Activated T-cell treated with anti-CD3 and anti-CD28 coated beads for 1 hour (primary cell): ENCODE data around the gene WNT7B.
"Not testable (repeated sequence)": the region's sequence is repeated elsewhere in the genome, so short reads cannot be mapped to it uniquely, and the experiment has no call there.

Experiments
- DNase-seq: peaks from one replicate; pipeline ENCODE4 v3.0.0-alpha.2; 2020; ENCODE audit warnings: low read depth

The WNT7B gene

DNA sequence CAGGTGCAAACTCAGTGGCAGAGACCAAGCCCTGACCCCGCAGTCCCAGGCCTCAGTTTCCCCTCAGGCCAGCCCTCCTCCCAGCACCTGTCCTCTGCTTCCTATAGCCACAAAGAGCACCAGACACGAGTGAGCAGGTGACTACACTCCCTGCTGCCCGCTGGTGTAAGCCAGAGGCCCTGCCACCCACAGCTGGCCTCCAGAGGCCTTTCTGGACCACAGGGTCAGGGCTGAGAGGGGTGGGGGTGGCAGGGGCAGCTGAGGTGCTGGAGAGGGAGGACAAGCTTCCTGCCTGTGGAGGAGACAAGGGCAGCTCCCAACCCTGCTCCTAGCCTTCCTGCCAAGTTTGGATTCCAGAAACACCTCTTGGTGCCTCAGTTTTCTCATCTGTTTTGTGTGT is 31.3 kb upstream of the WNT7B start:
- DNase-seq, result no peak

GRCh38 chr22:46007848-46008261 is 30.9 kb upstream of the WNT7B start:
- no peak for DNase-seq

- DNase-seq, result no peak
These were observed 30.3 kb upstream of the WNT7B start for GRCh38 chr22:46007003-46007847.

DNA sequence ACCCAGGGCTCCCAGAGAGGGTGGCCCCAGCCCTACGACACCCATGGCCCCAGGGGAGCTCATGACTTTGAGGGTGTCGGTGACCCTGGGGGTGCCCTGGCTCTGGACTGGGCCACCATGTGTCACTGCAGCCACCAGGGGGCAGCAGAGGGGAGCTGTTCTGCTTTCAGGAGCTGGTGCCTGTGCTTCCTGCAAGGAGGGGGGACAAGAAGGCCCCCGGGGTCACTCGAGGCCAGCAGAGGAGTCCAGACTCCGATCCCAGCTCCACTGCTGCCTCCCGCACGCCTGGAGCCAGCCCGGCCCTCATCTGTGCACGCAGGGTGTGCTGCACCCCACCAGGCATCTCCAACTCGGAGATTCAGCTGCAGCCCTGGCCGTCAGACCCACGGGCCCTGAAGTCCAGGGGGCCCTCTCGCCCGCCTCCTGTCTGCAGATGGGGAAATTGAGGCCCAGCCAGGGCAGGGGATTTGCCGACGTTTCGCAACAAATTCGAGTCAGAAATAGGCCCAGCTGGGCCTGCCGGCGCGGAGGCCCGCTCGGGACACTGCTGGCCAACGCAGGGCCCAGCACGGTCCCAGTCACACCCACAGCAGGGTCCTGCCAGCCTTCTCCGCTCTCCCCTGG is 29.5 kb upstream of the WNT7B start:
- DNase-seq, result peak; percentile 95

- DNase-seq, result not testable (repeated sequence)
These were observed 28.2 kb upstream of the WNT7B start for GRCh38 chr22:46005116-46005705.

DNA sequence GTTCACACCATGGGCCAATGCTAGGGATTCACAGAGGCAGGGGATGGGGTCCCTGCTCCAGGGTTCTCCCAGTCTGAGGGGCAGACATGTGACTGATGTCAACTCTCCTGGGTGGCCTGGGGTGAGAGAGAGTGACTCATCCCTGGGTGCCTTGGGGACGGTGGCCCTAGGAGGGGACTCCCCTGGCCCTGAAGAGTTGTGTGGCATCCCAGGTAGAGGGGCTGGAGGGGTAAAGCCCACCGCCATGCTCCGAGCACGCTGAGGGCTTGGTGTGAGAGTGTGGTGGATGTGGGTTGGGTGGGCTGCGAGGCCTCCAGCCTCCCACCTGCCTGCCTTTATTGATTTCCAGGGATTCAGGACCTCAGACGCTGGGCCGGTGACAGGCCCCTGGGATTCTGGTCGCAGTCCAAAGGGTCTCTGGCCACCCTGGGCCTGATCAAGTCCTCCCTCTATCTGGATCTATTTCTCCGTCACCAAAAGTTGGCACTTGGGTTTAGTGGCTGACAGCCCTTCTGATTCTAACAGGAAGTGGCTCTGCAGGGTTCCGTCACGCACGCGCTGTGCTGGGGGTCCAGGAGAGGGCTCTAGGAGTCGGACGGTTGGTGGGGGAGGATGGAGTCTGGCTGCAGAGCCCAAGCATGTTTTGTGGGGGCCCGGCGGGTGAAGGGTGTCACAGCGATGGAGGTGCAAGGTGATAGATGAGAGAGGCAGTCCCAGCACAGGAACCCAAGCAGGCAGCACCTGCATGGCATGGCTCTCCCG is 27.3 kb upstream of the WNT7B start:
- DNase-seq, result no peak

DNA sequence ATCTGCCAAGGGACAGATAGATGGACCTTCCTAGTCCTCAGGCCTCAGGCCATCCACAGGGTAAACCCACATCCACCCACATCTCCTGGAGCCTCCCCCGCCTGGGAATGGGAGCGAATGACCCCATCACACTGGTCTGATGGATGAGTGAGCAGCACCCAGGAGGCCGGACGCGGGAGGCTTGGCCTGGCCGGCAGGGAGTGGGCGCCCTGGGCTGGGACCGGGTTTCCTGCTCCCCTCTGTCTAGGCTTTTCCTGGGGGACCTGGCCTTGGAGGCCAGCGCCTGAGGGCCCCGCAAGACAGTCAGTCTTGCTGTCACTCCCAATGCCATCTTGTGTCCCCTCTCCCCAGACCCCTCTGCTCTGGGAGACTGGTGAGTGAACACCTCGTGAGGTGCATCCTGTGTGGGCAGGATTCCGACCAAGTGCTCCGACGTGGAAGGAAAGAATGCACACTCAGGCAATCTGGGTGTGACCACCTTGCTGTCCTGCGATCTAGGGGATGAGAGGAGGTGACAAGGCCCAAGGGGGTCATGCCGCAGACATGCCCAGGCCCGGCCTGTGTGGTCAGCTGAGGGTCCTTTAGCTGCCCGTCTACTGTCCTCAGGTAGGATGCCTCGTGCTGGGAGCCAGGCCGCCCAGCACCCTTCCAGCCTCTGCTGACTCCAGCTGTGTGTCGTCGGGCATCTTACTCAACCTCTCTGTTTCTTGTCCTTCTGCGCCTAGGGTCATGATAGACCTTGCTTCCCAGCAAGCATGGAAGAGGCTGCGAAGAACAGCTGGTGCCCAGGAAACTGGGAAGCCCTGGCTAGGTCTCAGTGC is 26.5 kb upstream of the WNT7B start:
- no peak for DNase-seq

GRCh38 chr22:46002757-46003270 is 25.9 kb upstream of the WNT7B start:
- DNase-seq, result no peak

- DNase-seq, result no peak
These were observed 24.6 kb upstream of the WNT7B start for GRCh38 chr22:46001426-46002106.

DNA sequence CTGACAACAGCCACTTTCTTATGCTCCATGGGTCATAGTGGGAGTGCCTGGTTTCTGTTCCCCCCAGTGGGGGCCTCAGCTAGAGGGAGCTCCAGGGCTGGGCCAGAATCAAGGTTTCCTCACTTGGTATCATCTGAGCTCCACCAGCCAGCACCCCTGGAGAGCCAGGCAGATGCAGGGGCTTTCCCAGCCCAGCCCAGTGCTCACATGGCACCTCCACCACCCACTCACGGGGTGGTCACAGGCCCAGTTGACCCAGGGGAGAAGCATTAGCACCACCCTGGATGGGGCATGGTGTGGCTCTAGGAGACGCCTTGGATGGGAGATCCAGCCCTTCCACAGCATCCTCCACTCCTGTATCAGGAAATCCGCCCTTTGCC is 24.1 kb upstream of the WNT7B start:
- DNase-seq, result no peak

- DNase-seq, result no peak
These were observed 23.4 kb upstream of the WNT7B start for GRCh38 chr22:46000081-46001027.

DNA sequence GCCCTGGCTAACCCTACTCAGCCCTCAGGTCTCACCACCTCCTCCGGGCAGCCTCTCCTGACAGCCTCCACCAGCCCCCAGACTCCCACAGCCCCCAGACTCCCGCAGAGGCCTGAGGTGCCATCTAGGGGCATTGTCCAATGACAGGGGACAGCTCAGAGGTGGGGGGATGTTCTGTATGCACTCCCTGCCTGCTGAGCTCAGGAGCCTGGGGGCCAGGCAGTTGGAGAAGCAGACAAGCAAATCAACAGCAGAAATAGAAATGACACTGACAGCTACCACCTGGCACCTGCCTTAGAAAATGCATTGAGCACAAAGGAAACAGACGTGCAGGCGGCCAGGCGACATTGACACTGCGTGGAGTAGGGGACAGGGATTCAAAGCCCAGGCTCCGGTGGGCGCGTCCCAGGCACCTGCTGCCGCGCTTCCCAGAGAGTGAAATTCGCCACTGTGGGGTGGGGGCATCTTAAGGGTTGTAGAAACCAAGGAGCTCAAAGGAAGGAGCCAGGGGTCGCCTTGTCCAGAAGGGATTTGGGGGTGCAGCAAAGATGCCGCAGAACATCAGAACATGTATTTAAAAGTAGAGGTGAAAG is 22.5 kb upstream of the WNT7B start:
- no peak for DNase-seq

DNA sequence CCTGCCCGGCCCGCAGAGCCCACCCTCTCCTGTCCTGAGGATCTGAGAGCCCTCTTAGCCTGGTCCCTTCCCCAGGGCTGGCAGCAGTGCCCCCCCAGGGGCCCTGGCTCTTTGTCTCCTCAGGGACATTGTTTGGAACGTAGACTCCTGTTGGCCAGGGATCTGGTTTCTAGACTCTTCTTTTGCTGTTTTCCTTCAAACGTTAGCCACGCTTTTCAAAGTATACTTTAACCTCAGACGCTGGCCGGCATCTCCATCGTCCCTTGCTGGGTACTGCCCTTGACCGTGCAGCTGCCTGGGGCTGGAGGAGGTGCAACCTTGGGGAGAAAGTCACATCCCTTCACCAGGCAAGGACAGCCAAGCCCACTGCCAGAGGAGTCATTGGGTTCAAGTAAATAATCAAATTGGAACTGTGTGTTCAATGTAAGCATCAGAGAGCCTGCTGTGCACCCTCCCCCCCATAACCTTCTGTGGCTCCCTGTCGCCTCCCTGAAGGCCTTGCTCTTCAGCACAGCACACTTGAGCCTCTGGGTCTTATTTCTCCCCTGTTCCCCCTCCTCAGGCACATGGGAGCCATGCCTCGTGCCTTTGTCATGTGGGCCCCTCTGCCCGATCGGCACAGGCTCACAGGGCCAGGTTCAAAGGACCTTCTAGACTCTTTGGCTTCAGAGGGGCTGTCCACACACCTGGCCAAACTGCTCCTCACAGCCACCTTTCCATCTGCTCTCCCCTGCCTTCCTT is 21.8 kb upstream of the WNT7B start:
- DNase-seq, result no peak

- DNase-seq, result no peak
These were observed 21.0 kb upstream of the WNT7B start for GRCh38 chr22:45997777-45998637.

- DNase-seq, result no peak
These were observed 20.3 kb upstream of the WNT7B start for GRCh38 chr22:45997077-45997776.

DNA sequence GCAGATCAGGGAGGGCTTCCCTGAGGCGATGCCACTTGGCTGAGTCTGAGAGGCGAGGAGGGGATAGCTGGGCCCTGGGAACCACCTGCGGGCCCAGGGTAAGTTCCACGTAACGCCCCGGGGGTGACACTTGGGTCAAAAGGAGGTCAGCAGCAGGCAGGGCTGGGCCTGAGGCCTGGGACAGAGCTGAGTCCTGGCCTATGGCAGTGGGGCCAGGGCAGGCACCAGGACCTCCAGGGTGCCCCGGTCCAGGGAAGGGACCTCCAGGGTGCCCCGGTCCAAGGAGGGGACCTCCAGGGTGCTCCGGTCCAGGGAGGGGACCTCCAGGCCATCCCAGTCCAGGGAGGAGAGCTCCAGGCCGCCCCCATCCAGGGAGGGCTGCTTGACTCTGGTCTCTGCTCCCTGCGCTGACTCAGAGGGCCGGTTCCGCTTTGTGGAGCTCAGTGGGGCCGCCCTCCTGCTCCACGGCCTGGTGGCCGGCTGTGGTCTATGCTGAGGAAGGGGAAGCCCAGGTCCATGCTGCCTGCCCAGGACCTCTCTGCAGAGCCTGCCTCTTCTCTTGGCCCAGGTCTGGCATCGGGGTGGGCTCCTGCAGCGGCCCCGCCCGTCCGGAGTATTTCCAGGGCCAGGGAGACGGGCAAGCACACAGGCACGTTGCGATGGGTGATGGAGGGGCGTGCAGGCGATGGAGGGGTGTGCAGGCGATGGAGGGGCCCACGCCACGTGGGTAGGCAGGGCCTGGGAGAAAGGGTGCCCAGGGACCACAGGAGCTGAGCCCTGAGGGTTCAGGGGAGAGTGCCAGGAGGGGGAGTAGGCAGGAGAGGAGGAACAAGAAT is 19.5 kb upstream of the WNT7B start:
- DNase-seq, result no peak
